GM23338 (cell line): ENCODE results near the gene SORD.
"Not testable (repeated sequence)": the region's sequence is repeated elsewhere in the genome, so short reads cannot be mapped to it uniquely, and the experiment has no call there.

ENCODE experiments used
- CREB1 ChIP-seq: fragments of 250-450 bp; sonication (Bioruptor Pico); IDR thresholded peaks from 2 replicates; pipeline ENCODE4 v1.5.0; 2020; ENCODE audit warnings: low read depth, mild to moderate bottlenecking, moderate library complexity
- EZH2 ChIP-seq: fragments of 200-600 bp; sonication (generic); IDR thresholded peaks from one replicate; pipeline ENCODE4 v1.8.0; 2017; ENCODE audit warnings: antibody characterized with exemption, mild to moderate bottlenecking, low read depth; ENCODE audit not compliant: unreplicated experiment
- EZH2phosphoT487 ChIP-seq: fragments of 200-600 bp; sonication (generic); IDR thresholded peaks from one replicate; pipeline ENCODE4 v1.8.1; 2018; ENCODE audit warnings: antibody characterized with exemption; ENCODE audit not compliant: unreplicated experiment
- JUNB ChIP-seq: IDR thresholded peaks from one replicate; pipeline ENCODE4 v1.6.1; 2016; ENCODE audit warnings: antibody characterized with exemption; ENCODE audit not compliant: unreplicated experiment
- NANOG ChIP-seq: IDR thresholded peaks from 2 replicates; pipeline ENCODE4 v1.6.1; 2016; ENCODE audit warnings: antibody characterized with exemption, borderline replicate concordance
- POLR2AphosphoS5 ChIP-seq: IDR thresholded peaks from 2 replicates; pipeline ENCODE4 v1.6.1; 2016; ENCODE audit warnings: antibody characterized with exemption, low read depth
- STAT1 ChIP-seq: IDR thresholded peaks from one replicate; pipeline ENCODE4 v1.6.1; 2016; ENCODE audit warnings: antibody characterized with exemption; ENCODE audit not compliant: unreplicated experiment
- ZNF331 ChIP-seq: fragments of 250-450 bp; sonication (Bioruptor Pico); IDR thresholded peaks from 2 replicates; pipeline ENCODE4 v1.5.0; 2020; ENCODE audit warnings: low read depth, mild to moderate bottlenecking, moderate library complexity
- TF ChIP-seq, protein P1 (sequence below), 2 experiments: fragments of 200-600 bp in 1 of 2; sonication (generic) in 1 of 2; conservative IDR thresholded peaks; 2 replicates each; pipeline versions ENCODE4 v1.5.1 to v1.6.1; 2016 to 2017; ENCODE audit warnings: antibody characterized with exemption in 2 of 2, low read depth in 2 of 2, mild to moderate bottlenecking in 2 of 2, moderate library complexity in 1 of 2
- TF ChIP-seq, protein P2 (sequence below): IDR thresholded peaks from one replicate; pipeline ENCODE4 v1.6.1; 2018; ENCODE audit warnings: antibody characterized with exemption; ENCODE audit not compliant: unreplicated experiment
- TF ChIP-seq, protein P3 (sequence below): IDR thresholded peaks from 2 replicates; pipeline ENCODE4 v1.6.1; 2016; ENCODE audit warnings: antibody characterized with exemption

DNA sequence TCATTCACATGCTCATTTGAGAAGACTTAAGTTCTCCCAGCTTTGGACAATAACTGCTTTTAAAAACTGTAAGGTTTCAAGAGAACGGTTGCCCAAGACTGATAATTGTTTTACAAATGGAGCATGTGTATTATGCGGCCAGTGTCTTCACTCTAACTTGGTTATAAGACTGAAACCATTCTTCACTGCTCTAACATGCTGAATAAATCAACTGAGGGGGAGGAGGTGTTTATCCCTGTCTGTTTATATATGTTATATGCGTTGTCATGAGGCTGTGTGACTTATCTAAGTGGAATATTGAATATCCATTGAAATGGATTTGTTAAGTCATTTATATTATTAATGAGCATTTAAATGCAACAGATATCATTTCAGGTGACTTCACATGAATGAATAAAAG, 25.4 kb upstream of the SORD start:
- TF ChIP-seq, protein P1, sequence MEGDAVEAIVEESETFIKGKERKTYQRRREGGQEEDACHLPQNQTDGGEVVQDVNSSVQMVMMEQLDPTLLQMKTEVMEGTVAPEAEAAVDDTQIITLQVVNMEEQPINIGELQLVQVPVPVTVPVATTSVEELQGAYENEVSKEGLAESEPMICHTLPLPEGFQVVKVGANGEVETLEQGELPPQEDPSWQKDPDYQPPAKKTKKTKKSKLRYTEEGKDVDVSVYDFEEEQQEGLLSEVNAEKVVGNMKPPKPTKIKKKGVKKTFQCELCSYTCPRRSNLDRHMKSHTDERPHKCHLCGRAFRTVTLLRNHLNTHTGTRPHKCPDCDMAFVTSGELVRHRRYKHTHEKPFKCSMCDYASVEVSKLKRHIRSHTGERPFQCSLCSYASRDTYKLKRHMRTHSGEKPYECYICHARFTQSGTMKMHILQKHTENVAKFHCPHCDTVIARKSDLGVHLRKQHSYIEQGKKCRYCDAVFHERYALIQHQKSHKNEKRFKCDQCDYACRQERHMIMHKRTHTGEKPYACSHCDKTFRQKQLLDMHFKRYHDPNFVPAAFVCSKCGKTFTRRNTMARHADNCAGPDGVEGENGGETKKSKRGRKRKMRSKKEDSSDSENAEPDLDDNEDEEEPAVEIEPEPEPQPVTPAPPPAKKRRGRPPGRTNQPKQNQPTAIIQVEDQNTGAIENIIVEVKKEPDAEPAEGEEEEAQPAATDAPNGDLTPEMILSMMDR (conservative IDR thresholded peaks at IDR 0.05; ENCODE audit: low read depth in 2 of 2), result not testable (repeated sequence)
- not testable (repeated sequence) for TF ChIP-seq POLR2AphosphoS5; ZNF331 (CRISPR knock-in tag); JUNB; EZH2; STAT1; CREB1 (CRISPR knock-in tag); EZH2phosphoT487; NANOG
- TF ChIP-seq, protein P2, sequence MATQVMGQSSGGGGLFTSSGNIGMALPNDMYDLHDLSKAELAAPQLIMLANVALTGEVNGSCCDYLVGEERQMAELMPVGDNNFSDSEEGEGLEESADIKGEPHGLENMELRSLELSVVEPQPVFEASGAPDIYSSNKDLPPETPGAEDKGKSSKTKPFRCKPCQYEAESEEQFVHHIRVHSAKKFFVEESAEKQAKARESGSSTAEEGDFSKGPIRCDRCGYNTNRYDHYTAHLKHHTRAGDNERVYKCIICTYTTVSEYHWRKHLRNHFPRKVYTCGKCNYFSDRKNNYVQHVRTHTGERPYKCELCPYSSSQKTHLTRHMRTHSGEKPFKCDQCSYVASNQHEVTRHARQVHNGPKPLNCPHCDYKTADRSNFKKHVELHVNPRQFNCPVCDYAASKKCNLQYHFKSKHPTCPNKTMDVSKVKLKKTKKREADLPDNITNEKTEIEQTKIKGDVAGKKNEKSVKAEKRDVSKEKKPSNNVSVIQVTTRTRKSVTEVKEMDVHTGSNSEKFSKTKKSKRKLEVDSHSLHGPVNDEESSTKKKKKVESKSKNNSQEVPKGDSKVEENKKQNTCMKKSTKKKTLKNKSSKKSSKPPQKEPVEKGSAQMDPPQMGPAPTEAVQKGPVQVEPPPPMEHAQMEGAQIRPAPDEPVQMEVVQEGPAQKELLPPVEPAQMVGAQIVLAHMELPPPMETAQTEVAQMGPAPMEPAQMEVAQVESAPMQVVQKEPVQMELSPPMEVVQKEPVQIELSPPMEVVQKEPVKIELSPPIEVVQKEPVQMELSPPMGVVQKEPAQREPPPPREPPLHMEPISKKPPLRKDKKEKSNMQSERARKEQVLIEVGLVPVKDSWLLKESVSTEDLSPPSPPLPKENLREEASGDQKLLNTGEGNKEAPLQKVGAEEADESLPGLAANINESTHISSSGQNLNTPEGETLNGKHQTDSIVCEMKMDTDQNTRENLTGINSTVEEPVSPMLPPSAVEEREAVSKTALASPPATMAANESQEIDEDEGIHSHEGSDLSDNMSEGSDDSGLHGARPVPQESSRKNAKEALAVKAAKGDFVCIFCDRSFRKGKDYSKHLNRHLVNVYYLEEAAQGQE, result not testable (repeated sequence)
- TF ChIP-seq, protein P3, sequence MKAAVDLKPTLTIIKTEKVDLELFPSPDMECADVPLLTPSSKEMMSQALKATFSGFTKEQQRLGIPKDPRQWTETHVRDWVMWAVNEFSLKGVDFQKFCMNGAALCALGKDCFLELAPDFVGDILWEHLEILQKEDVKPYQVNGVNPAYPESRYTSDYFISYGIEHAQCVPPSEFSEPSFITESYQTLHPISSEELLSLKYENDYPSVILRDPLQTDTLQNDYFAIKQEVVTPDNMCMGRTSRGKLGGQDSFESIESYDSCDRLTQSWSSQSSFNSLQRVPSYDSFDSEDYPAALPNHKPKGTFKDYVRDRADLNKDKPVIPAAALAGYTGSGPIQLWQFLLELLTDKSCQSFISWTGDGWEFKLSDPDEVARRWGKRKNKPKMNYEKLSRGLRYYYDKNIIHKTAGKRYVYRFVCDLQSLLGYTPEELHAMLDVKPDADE, result not testable (repeated sequence)
